Tibial nerve (tissue), 4 donors: ENCODE data around the gene RUVBL1.
A peak's percentile ranks its signal among the peaks of the same experiment; 100 is the strongest.

Source experiments
- EP300 ChIP-seq, 2 donors: sonication (generic); formaldehyde crosslinking; IDR thresholded peaks; one replicate each; pipeline ENCODE4 v1.6.1; 2017; ENCODE audit warnings: antibody characterized with exemption in 2 of 2, mild to moderate bottlenecking in 1 of 2
- POLR2A ChIP-seq, 2 donors: fragments of 450-650 bp; IDR thresholded peaks; one replicate each; pipeline ENCODE4 v1.6.1; 2017; ENCODE audit warnings: antibody characterized with exemption in 2 of 2, mild to moderate bottlenecking in 2 of 2, moderate library complexity in 2 of 2
- TF ChIP-seq, protein P1 (sequence below), 5 experiments: fragments of 200-600 bp in 3 of 5; fragments of 450-650 bp in 2 of 5; sonication (generic) in 3 of 5; IDR thresholded peaks; one replicate each; pipeline ENCODE4 v1.5.1; 2016 to 2019; ENCODE audit warnings: antibody characterized with exemption in 5 of 5, mild to moderate bottlenecking in 3 of 5, moderate library complexity in 2 of 5

DNA sequence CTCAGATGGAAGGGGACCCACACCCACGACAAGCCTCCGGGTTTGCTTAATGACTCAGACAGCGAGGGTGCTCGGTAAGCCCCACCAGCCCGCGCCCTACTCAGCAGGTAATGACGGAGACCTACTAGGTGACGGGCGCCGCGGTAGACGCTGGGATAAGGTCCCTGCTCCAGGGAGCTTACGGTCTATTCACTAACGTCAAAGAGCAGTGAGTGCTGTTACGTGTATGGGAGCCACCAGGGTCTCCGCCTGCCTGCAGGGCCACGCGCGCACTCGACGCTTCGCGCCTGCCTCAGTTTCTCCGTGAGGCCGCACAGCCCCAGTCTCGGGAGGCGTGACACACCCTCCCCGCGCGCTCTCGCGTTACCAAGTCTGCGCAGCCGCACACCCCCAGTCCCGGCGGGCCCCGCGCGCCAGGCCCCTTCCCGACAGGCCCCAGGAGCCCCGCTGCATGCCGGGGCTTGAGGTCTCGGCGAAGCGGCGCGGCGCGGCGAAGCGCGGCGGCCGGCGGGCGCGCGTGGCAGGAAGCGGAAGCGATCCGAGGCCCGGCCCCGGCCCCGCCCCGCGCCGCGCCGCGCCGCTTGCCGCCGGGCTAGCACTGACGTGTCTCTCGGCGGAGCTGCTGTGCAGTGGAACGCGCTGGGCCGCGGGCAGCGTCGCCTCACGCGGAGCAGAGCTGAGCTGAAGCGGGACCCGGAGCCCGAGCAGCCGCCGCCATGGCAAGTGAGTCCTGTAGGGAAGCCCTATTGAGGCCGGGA, 71.6 kb downstream of the RUVBL1 start, which contains the start of gene SEC61A1:
- TF ChIP-seq, protein P1, sequence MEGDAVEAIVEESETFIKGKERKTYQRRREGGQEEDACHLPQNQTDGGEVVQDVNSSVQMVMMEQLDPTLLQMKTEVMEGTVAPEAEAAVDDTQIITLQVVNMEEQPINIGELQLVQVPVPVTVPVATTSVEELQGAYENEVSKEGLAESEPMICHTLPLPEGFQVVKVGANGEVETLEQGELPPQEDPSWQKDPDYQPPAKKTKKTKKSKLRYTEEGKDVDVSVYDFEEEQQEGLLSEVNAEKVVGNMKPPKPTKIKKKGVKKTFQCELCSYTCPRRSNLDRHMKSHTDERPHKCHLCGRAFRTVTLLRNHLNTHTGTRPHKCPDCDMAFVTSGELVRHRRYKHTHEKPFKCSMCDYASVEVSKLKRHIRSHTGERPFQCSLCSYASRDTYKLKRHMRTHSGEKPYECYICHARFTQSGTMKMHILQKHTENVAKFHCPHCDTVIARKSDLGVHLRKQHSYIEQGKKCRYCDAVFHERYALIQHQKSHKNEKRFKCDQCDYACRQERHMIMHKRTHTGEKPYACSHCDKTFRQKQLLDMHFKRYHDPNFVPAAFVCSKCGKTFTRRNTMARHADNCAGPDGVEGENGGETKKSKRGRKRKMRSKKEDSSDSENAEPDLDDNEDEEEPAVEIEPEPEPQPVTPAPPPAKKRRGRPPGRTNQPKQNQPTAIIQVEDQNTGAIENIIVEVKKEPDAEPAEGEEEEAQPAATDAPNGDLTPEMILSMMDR (IDR thresholded peaks at IDR 0.05) = no peak
- TF ChIP-seq EP300 (IDR thresholded peaks at IDR 0.05) = peak in 1 of 2 donors; percentile 84
- TF ChIP-seq POLR2A (IDR thresholded peaks at IDR 0.05) = peak in 1 of 2 donors; percentile 70
